Erythroblast (primary cell): Measurements from ENCODE around the gene ACBD7.

ENCODE experiments used
- DNase-seq, 2 experiments: peaks; one replicate each; lab custom pipeline; 2025; lab: John Stamatoyannopoulos, UW
- GATA1 ChIP-seq: IDR thresholded peaks from 2 replicates; pipeline ENCODE4 v1.6.1; 2011; ENCODE audit warnings: low read depth, mild to moderate bottlenecking, control low read depth, low read length, moderate library complexity
- POLR2A ChIP-seq: IDR thresholded peaks from 2 replicates; pipeline ENCODE4 v1.6.1; 2011; ENCODE audit warnings: mild to moderate bottlenecking, low read length

ACBD7 gene

GRCh38 chr10:15088428-15089261 lies at the start of gene ACBD7:
ACBD7 (minus strand) TSS chr10:15088776; CDS start chr10:15088728, 48 bp downstream.
- TF ChIP-seq POLR2A (no peak), GATA1 (no peak)
- peak; percentile 84 to 87 for DNase-seq

GRCh38 chr10:15137636-15138035 lies 49.1 kb upstream of the ACBD7 start:
- no peak for DNase-seq
- TF ChIP-seq GATA1 = no peak
- TF ChIP-seq POLR2A = no peak

- TF ChIP-seq GATA1 (no peak), POLR2A (no peak)
- no peak for DNase-seq
Observed at GRCh38 chr10:15137036-15137359, 48.4 kb upstream of the ACBD7 start.

- TF ChIP-seq GATA1 (no peak), POLR2A (no peak)
- no peak for DNase-seq
Observed at GRCh38 chr10:15136129-15137035, 47.8 kb upstream of the ACBD7 start.

GRCh38 chr10:15131330-15131729 lies 42.8 kb upstream of the ACBD7 start:
- TF ChIP-seq GATA1 (no peak), POLR2A (no peak)
- DNase-seq = no peak

GRCh38 chr10:15124908-15125307 lies 36.3 kb upstream of the ACBD7 start:
- TF ChIP-seq POLR2A (no peak), GATA1 (no peak)
- DNase-seq = no peak

- no peak for DNase-seq
- TF ChIP-seq POLR2A (no peak), GATA1 (no peak)
Observed at GRCh38 chr10:15124190-15124589, 35.6 kb upstream of the ACBD7 start.

- TF ChIP-seq POLR2A = no peak
- TF ChIP-seq GATA1 = no peak
- DNase-seq = no peak
Observed at GRCh38 chr10:15123749-15124184, 35.2 kb upstream of the ACBD7 start.

GRCh38 chr10:15122477-15123030 lies 34.0 kb upstream of the ACBD7 start:
- DNase-seq = no peak
- no peak for TF ChIP-seq GATA1

- no peak for DNase-seq
Observed at GRCh38 chr10:15121707-15122106, 33.1 kb upstream of the ACBD7 start.

GRCh38 chr10:15120523-15120922 lies 31.9 kb upstream of the ACBD7 start:
- no peak for DNase-seq
- no peak for TF ChIP-seq GATA1
- no peak for TF ChIP-seq POLR2A

More at GRCh38 chr10:15121707-15122106, 33.1 kb upstream of the ACBD7 start:
- TF ChIP-seq POLR2A = no peak
- no peak for TF ChIP-seq GATA1

- TF ChIP-seq POLR2A (no peak), GATA1 (no peak)
- no peak for DNase-seq
Observed at GRCh38 chr10:15118615-15119014, 30.0 kb upstream of the ACBD7 start.

GRCh38 chr10:15116225-15116624 lies 27.6 kb upstream of the ACBD7 start:
- TF ChIP-seq GATA1 (no peak), POLR2A (no peak)
- DNase-seq = no peak

- DNase-seq = no peak
- TF ChIP-seq POLR2A = no peak
- no peak for TF ChIP-seq GATA1
Observed at GRCh38 chr10:15113766-15114165, 25.2 kb upstream of the ACBD7 start.
